ENCODE measurements around the gene KIF16B. TPM values are rescaled to one million over a fixed set of nuclear protein-coding genes. Genes with fewer than 3 reads are reported as not detected.
A peak's percentile ranks its signal among the peaks of the same experiment; 100 is the strongest.

Gene KIF16B
- total and polyA plus RNA-seq, 2 of the 13 experiments (the other 11 are each of a cell fraction or from before 2014, with no cell fraction given), result 6.9 to 18.0 TPM

- TF ChIP-seq NR0B2 (CRISPR knock-in tag; IDR thresholded peaks at IDR 0.05), result no peak
- TF ChIP-seq TRAFD1 (CRISPR knock-in tag; IDR thresholded peaks at IDR 0.05; ENCODE audit: borderline replicate concordance), result no peak
- no peak for TF ChIP-seq SNAPC5 (CRISPR knock-in tag; IDR thresholded peaks at IDR 0.05; ENCODE audit: borderline replicate concordance)
- TF ChIP-seq KDM3A (CRISPR knock-in tag; IDR thresholded peaks at IDR 0.05; ENCODE audit: low read depth), result no peak
- no peak for TF ChIP-seq POLR2AphosphoS2 (IDR thresholded peaks at IDR 0.05; ENCODE audit: low read depth, low read length)
- no peak for TF ChIP-seq DNMT1 (CRISPR knock-in tag; IDR thresholded peaks at IDR 0.05)
- TF ChIP-seq NR2F6 (IDR thresholded peaks at IDR 0.05), result no peak
- no peak for TF ChIP-seq NR2F6 (CRISPR knock-in tag; IDR thresholded peaks at IDR 0.05)
- no peak for TF ChIP-seq BCLAF1 (IDR thresholded peaks at IDR 0.05)
- TF ChIP-seq IKZF5 (CRISPR knock-in tag; IDR thresholded peaks at IDR 0.05), result peak; percentile 24; the same call in 1 of the 2 replicates
- peak; percentile 35; the same call in 1 of the 2 replicates for TF ChIP-seq MED1 (CRISPR knock-in tag; IDR thresholded peaks at IDR 0.05)
- TF ChIP-seq ZNF142 (CRISPR knock-in tag; IDR thresholded peaks at IDR 0.05), result no peak
- peak; percentile 36; the same call in 1 of the 2 replicates for TF ChIP-seq ARID4A (CRISPR knock-in tag; IDR thresholded peaks at IDR 0.05; ENCODE audit: borderline replicate concordance)
Measured at GRCh38 chr20:16417001-16417400, 156.2 kb downstream of the KIF16B start (continued).
